Mucosa of descending colon (tissue), 3 donors: Measurements from ENCODE around the gene GREM2. TPM values are rescaled to one million over a fixed set of nuclear protein-coding genes. Genes with fewer than 3 reads are reported as not detected.
A peak's percentile ranks its signal among the peaks of the same experiment; 100 is the strongest.

Experiments
- ATAC-seq: fragments of 200-7000 bp; cut with Tn5 transposase; one replicate; pipeline ENCODE4 v1.9.1; 2020; ENCODE audit warnings: mild to moderate bottlenecking, moderate library complexity
- DNase-seq, 3 donors: peaks; one replicate each; pipeline ENCODE4 v3.0.0-alpha.2; 2020
- H3K36me3 ChIP-seq: fragments of 200-600 bp; one replicate; pipeline ENCODE4 v1.8.0; 2021; ENCODE audit warnings: low read depth, mild to moderate bottlenecking
- H3K4me1 ChIP-seq: fragments of 200-600 bp; one replicate; pipeline ENCODE4 v1.8.0; 2021; ENCODE audit warnings: low read depth, mild to moderate bottlenecking
- H3K4me3 ChIP-seq: fragments of 200-600 bp; one replicate; pipeline ENCODE4 v1.8.0; 2021; ENCODE audit warnings: mild to moderate bottlenecking
- H3K9me3 ChIP-seq: fragments of 200-600 bp; one replicate; pipeline ENCODE4 v1.8.0; 2021; ENCODE audit warnings: mild to moderate bottlenecking
- CTCF ChIP-seq: fragments of 200-600 bp; IDR thresholded peaks from one replicate; pipeline ENCODE4 v1.8.0; 2022; ENCODE audit warnings: antibody characterized with exemption, mild to moderate bottlenecking
- intact Hi-C, 2 donors: fragments of 100-400 bp; cut with DNase I in 1 of 2; cut with micrococcal nuclease in 1 of 2; formaldehyde crosslinking; loops; one replicate each; pipeline versions ENCODE4 v1.11.0 to v1.11.1; 2022; cut with DNase I, micrococcal nuclease
- total RNA-seq, 3 donors: library from RNA; stranded (reverse); fragmentation: NEBNext Ultra II Directional in 2 of 3; extraction: Animal tissue kit (Norgen Biotek cat#: 25700) in 2 of 3; gene quantifications; one replicate each; pipeline versions ENCODE4 v1.2.1 to v1.2.4, GENCODE V29; 2021 to 2023
- donor health status: DM: no; HTN: no; CAD: no; lungs with moderate emphysema.
- donor health status: DM: no; HTN: no; CAD: no.
- donor health status: DM: no; HTN: yes; CAD: no.

Gene GREM2
- total RNA-seq, 3 donors from 2014 or later: 5.1 to 25.5 (median 6.0) TPM

- Histone ChIP-seq H3K9me3 (no peaks in the 10 kb centered on the region), H3K36me3 (no peaks in the 10 kb centered on the region), H3K4me3 (no peak overlapping the region), H3K4me1 (peaks cover 7% of the 10 kb centered on the region)
- no peak for DNase-seq
- intact Hi-C loops: loop anchor here (10.0 kb wide), 1 partner anchor 415 kb away; no protein-coding TSS in a partner anchor
- ATAC-seq: no peak
- TF ChIP-seq CTCF: no peak
Measured at GRCh38 chr1:240609527-240610060, 2.4 kb downstream of the GREM2 start.

GRCh38 chr1:240608707-240609106, 3.2 kb downstream of the GREM2 start:
- no peak for TF ChIP-seq CTCF
- Histone ChIP-seq H3K9me3 (no peaks in the 10 kb centered on the region), H3K4me1 (peaks cover 7% of the 10 kb centered on the region), H3K36me3 (no peaks in the 10 kb centered on the region), H3K4me3 (no peak overlapping the region)
- peak in 1 of 3 donors; percentile 58 for DNase-seq
- intact Hi-C loops: loop anchor here in 1 of 2 donors (10.0 kb wide), 1 partner anchor 414 kb away; no protein-coding TSS in a partner anchor
- peak; percentile 43 for ATAC-seq

GRCh38 chr1:240607006-240607405, 4.9 kb downstream of the GREM2 start:
- Histone ChIP-seq H3K36me3 (no peaks in the 10 kb centered on the region), H3K4me1 (peaks cover 7% of the 10 kb centered on the region), H3K9me3 (no peaks in the 10 kb centered on the region), H3K4me3 (no peak overlapping the region)
- peak; percentile 54 for ATAC-seq
- intact Hi-C loops: loop anchor here in 1 of 2 donors (10.0 kb wide), 1 partner anchor 412 kb away; no protein-coding TSS in a partner anchor
- DNase-seq: peak in 1 of 3 donors; percentile 76
- no peak for TF ChIP-seq CTCF

GRCh38 chr1:240602189-240602588, 9.8 kb downstream of the GREM2 start:
- intact Hi-C loops: loop anchor here in 1 of 2 donors (10.0 kb wide), 1 partner anchor 407 kb away; no protein-coding TSS in a partner anchor
- no peak for TF ChIP-seq CTCF
- ATAC-seq: no peak

GRCh38 chr1:240599830-240600229, 12.1 kb downstream of the GREM2 start:
- no peaks in the 10 kb centered on the region for H3K9me3 ChIP-seq
- DNase-seq: no peak
- ATAC-seq: no peak
- no peaks in the 10 kb centered on the region for H3K36me3 ChIP-seq
- intact Hi-C loops: loop anchor here in 1 of 2 donors (10.0 kb wide), 1 partner anchor 405 kb away; no protein-coding TSS in a partner anchor
- TF ChIP-seq CTCF: no peak
- no peak overlapping the region for H3K4me3 ChIP-seq
- H3K4me1 ChIP-seq: peaks cover 17% of the 10 kb centered on the region

More at GRCh38 chr1:240602189-240602588, 9.8 kb downstream of the GREM2 start:
- Histone ChIP-seq H3K36me3 (no peaks in the 10 kb centered on the region), H3K4me1 (no peaks in the 10 kb centered on the region), H3K9me3 (no peaks in the 10 kb centered on the region), H3K4me3 (no peak overlapping the region)
- no peak for DNase-seq
